ENCODE measurements around the gene TUBGCP6. TPM values are rescaled to one million over a fixed set of nuclear protein-coding genes. Genes with fewer than 3 reads are reported as not detected.
A peak's percentile ranks its signal among the peaks of the same experiment; 100 is the strongest.

TUBGCP6 gene
- 18.6 TPM for polyA plus RNA-seq (2012; ENCODE audit: insufficient read length, low read depth)

- no peak for TF ChIP-seq FOXP2 (optimal IDR thresholded peaks at IDR 0.05; ENCODE audit: borderline replicate concordance, extremely low read depth, extremely low read length, insufficient read depth)
- no peak for TF ChIP-seq TAF1 (IDR thresholded peaks at IDR 0.05; ENCODE audit: borderline replicate concordance, insufficient read depth, low read length)
- TF ChIP-seq POLR2AphosphoS5 (IDR thresholded peaks at IDR 0.05; ENCODE audit: low read depth, low read length), result peak; percentile 76
- TF ChIP-seq SIN3A (IDR thresholded peaks at IDR 0.05; ENCODE audit: borderline replicate concordance, insufficient read depth, low read length), result no peak
- TF ChIP-seq REST (IDR thresholded peaks at IDR 0.05; ENCODE audit: insufficient read depth in 1 of 2, low read depth in 2 of 2, low read length in 2 of 2), result no peak
These were observed at the start of gene TUBGCP6 for GRCh38 chr22:50244420-50245213. Gene TUBGCP6 (minus strand): TSS chr22:50245023. CDS start chr22:50244459, 564 bp downstream.

DNA sequence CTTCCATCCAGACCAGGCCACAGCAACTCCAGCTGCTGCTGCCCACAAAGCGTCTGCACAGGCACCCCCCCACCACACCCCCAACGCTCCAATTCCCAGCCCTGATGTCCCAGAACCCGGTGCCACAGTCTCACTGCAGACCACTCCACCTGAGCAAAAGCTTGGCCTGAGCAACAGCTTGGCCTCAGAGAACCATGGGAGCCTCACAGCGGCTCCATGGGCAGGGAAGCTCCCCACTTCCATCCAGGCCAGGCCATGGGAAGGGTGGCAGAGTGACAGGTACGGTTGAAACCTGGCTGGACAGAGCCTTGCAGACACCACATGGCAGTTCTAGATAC lies 49.5 kb upstream of the TUBGCP6 start:
- TF ChIP-seq POLR2AphosphoS5 (IDR thresholded peaks at IDR 0.05; ENCODE audit: low read depth, low read length) (no peak), TAF1 (IDR thresholded peaks at IDR 0.05; ENCODE audit: borderline replicate concordance, insufficient read depth, low read length) (no peak), REST (IDR thresholded peaks at IDR 0.05; ENCODE audit: insufficient read depth in 1 of 2, low read depth in 2 of 2, low read length in 2 of 2) (no peak), SIN3A (IDR thresholded peaks at IDR 0.05; ENCODE audit: borderline replicate concordance, insufficient read depth, low read length) (no peak), FOXP2 (optimal IDR thresholded peaks at IDR 0.05; ENCODE audit: borderline replicate concordance, extremely low read depth, extremely low read length, insufficient read depth) (no peak)

GRCh38 chr22:50293441-50294318 lies 48.9 kb upstream of the TUBGCP6 start:
- TF ChIP-seq POLR2AphosphoS5 (IDR thresholded peaks at IDR 0.05; ENCODE audit: low read depth, low read length) (no peak), REST (IDR thresholded peaks at IDR 0.05; ENCODE audit: insufficient read depth in 1 of 2, low read depth in 2 of 2, low read length in 2 of 2) (no peak), SIN3A (IDR thresholded peaks at IDR 0.05; ENCODE audit: borderline replicate concordance, insufficient read depth, low read length) (no peak), FOXP2 (optimal IDR thresholded peaks at IDR 0.05; ENCODE audit: borderline replicate concordance, extremely low read depth, extremely low read length, insufficient read depth) (peak; percentile 2), TAF1 (IDR thresholded peaks at IDR 0.05; ENCODE audit: borderline replicate concordance, insufficient read depth, low read length) (no peak)

DNA sequence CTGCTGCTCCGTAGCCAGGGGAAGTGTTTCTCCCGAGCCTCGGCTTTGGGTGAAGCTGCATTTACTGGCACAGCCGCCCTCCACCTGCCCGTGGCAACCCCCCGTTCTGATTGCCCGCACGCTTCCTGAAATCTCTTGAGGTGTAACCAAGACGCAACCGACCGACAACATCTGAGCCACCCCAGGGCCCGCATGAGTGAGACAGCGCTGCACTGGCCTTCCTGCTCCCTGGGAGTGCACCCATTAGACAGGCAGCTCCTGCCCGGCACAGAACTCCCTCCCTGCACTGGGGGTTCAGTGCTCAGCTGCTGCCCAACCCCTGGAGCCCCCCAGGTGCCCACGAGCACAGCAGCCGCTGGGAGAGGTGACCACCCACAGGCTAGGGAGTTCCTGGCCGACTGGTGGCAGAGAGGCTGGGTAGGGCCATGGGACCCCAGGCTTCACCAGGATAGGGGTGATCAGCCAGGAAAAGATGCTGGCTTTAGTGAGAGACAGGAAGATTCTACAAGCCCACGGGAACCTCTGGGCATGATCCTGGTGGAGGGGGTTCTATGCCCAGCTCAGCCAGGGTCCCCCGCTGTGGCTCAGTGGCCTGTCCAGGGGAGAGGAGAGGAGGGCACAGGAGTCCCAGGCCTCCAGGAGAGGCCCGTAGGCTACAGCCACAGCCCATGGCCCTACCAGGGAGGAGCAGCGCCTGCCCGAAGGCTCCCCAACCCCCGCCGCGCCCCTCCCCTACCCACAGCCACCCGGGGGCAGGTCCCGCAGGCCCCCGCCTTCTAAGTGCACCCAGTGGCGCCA lies 48.0 kb upstream of the TUBGCP6 start:
- no peak for TF ChIP-seq REST (IDR thresholded peaks at IDR 0.05; ENCODE audit: insufficient read depth in 1 of 2, low read depth in 2 of 2, low read length in 2 of 2)
